Measurements from ENCODE around the gene CREB3L2.
"Not testable (repeated sequence)": the region's sequence is repeated elsewhere in the genome, so short reads cannot be mapped to it uniquely, and the experiment has no call there.

CREB3L2 gene

DNA sequence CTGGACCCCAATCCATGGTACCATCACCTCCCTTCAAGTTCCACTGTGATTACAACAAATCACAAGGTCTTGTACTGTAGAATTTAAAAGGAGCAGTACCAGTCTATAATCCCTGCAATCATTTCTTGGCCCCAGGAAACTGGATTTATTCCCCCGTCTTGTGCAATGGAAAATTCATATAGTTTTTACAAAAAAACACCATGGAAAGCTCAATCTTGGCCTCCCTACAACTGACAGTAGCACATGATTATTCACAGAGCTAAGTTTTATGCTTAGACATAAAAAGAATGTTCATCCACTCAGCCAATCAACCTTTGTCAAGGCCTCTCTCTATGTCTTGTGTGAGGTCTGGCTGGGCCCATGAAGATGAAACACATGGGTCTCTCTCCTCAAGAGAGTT lies 165.3 kb downstream of the CREB3L2 start:
- H3K27me3 ChIP-seq (ENCODE audit: control insufficient read depth in 1 of 2, insufficient read depth in 2 of 2, low read length in 2 of 2): peaks cover 0 to 1% of the 10 kb centered on the region in 2 donors

DNA sequence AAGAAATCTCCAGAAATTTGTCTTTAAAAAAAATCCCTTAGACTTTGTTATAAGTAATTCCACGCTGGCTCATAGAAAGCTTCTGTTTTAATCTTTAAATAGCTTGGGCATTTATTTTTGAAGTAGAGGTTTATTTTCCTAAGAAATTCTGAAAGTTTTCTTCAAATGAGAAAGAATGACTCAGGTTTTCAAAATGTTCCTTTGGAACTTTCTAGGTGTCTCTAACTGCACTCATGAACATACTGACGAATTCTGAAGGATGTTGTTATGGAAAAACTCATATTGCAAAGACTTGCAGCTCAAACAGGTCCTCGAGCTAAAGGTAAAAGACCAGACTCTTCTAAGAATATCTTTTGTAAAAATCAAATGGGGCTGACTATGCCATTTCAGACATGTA lies 165.8 kb downstream of the CREB3L2 start:
- Histone ChIP-seq H3K27me3 (ENCODE audit: control insufficient read depth in 1 of 2, insufficient read depth in 2 of 2, low read length in 2 of 2) (no peaks in the 10 kb centered on the region), H3K4me1 (ENCODE audit: control insufficient read depth in 1 of 2, insufficient read depth in 2 of 2, low read length in 2 of 2) (no peaks in the 10 kb centered on the region), H3K4me3 (ENCODE audit: low read depth in 1 of 2, low read length in 2 of 2) (no peak overlapping the region), H3K9me3 (ENCODE audit: control insufficient read depth in 1 of 2, low read length in 2 of 2) (peaks cover 10 to 11% of the 10 kb centered on the region in 2 donors), H3K9ac (ENCODE audit: low read depth in 1 of 2, low read length in 2 of 2) (no peak overlapping the region), H3K36me3 (ENCODE audit: control insufficient read depth in 1 of 2, insufficient read depth in 2 of 2, low read length in 2 of 2) (no peaks in the 10 kb centered on the region), H3K27ac (ENCODE audit: low read depth, low read length) (no peak overlapping the region)

More for the DNA sequence above, 165.3 kb downstream of the CREB3L2 start:
- H3K27ac ChIP-seq (ENCODE audit: low read depth, low read length): no peak overlapping the region
- no peaks in the 10 kb centered on the region for H3K4me1 ChIP-seq (ENCODE audit: control insufficient read depth in 1 of 2, insufficient read depth in 2 of 2, low read length in 2 of 2)
- no peak overlapping the region for H3K9ac ChIP-seq (ENCODE audit: low read depth in 1 of 2, low read length in 2 of 2)
- H3K4me3 ChIP-seq (ENCODE audit: low read depth in 1 of 2, low read length in 2 of 2): no peak overlapping the region
- no peaks in the 10 kb centered on the region for H3K36me3 ChIP-seq (ENCODE audit: control insufficient read depth in 1 of 2, insufficient read depth in 2 of 2, low read length in 2 of 2)
- peaks cover 10 to 11% of the 10 kb centered on the region in 2 donors for H3K9me3 ChIP-seq (ENCODE audit: control insufficient read depth in 1 of 2, low read length in 2 of 2)

DNA sequence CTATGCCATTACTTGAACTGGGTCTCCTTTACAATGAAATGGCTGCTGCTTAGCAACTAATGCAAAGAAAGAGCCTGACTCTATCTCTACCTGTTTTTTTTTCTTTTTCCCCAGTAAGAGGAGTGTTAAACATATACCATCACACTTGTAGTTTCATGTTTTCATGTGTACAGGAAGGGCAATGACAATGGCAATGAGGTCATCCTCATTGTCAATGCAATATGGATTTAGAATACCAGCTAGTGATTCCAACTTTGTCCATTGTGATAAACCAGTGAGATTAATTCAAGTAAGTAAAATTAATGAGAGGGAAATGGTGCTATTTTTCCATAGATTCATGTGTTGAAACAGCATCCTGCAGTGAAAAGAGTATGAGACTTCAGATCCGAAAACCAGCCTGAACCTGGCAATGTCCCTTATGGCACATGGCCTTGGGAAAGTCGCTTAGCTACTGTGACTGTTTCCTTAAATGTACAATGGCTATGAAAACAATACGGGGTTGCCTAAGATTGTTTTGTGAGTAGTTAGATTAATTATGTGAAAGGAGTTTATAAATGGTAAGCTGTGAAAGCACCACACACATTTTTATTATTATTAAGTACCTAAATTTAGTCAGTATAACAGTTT lies 166.3 kb downstream of the CREB3L2 start:
- H3K36me3 ChIP-seq (ENCODE audit: control insufficient read depth in 1 of 2, insufficient read depth in 2 of 2, low read length in 2 of 2): no peaks in the 10 kb centered on the region
- no peaks in the 10 kb centered on the region for H3K27me3 ChIP-seq (ENCODE audit: control insufficient read depth in 1 of 2, insufficient read depth in 2 of 2, low read length in 2 of 2)
- H3K4me1 ChIP-seq (ENCODE audit: control insufficient read depth in 1 of 2, insufficient read depth in 2 of 2, low read length in 2 of 2): no peaks in the 10 kb centered on the region
- H3K9me3 ChIP-seq (ENCODE audit: control insufficient read depth in 1 of 2, low read length in 2 of 2): peaks cover 10 to 11% of the 10 kb centered on the region in 2 donors
- no peak overlapping the region for H3K27ac ChIP-seq (ENCODE audit: low read depth, low read length)
- no peak overlapping the region for H3K9ac ChIP-seq (ENCODE audit: low read depth in 1 of 2, low read length in 2 of 2)
- H3K4me3 ChIP-seq (ENCODE audit: low read depth in 1 of 2, low read length in 2 of 2): no peak overlapping the region

DNA sequence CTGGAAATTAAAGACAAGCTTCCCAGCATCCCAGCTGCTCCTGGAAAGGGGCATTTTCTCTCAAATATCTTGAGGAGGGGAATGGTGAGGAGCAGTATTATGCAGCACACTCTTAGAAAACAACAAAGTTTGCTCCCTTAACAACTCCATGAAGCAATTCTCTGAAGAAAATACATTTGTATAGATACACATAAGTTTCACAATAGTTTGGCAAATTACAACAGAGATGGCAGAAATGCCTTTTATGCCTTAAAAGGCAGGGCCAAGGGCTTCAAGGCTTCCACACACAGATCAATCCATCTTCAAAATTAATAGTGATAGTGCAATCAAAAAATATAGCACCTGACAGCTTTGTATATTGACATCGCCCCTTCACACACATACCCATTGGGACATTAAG lies 167.3 kb downstream of the CREB3L2 start:
- Histone ChIP-seq H3K4me3 (ENCODE audit: low read depth in 1 of 2, low read length in 2 of 2) (no peak overlapping the region), H3K27me3 (ENCODE audit: control insufficient read depth in 1 of 2, insufficient read depth in 2 of 2, low read length in 2 of 2) (no peaks in the 10 kb centered on the region), H3K36me3 (ENCODE audit: control insufficient read depth in 1 of 2, insufficient read depth in 2 of 2, low read length in 2 of 2) (no peaks in the 10 kb centered on the region), H3K9me3 (ENCODE audit: control insufficient read depth in 1 of 2, low read length in 2 of 2) (peaks cover 10 to 11% of the 10 kb centered on the region in 2 donors), H3K4me1 (ENCODE audit: control insufficient read depth in 1 of 2, insufficient read depth in 2 of 2, low read length in 2 of 2) (no peaks in the 10 kb centered on the region), H3K27ac (ENCODE audit: low read depth, low read length) (no peak overlapping the region), H3K9ac (ENCODE audit: low read depth in 1 of 2, low read length in 2 of 2) (no peak overlapping the region)

DNA sequence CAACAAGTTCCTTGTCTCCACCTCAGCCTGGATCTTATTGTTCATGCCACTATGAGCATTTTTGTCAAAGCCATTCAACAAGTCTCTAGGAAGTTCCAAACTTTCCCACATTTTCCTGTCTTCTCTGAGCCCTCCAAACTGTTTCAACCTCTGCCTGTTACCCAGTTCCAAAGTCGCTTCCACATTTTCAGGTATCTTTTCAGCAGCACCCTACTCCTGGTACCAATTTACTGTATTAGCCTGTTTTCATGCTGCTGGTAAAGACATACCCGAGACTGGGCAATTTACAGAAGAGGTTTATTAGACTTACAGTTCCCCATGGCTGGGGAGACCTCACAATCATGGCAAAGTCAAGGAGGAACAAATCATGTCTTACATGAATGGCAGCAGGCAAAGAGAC lies 168.9 kb downstream of the CREB3L2 start:
- H3K9ac ChIP-seq (ENCODE audit: low read depth in 1 of 2, low read length in 2 of 2); H3K4me1 ChIP-seq (ENCODE audit: control insufficient read depth in 1 of 2, insufficient read depth in 2 of 2, low read length in 2 of 2); H3K36me3 ChIP-seq (ENCODE audit: control insufficient read depth in 1 of 2, insufficient read depth in 2 of 2, low read length in 2 of 2); H3K27me3 ChIP-seq (ENCODE audit: control insufficient read depth in 1 of 2, insufficient read depth in 2 of 2, low read length in 2 of 2); H3K4me3 ChIP-seq (ENCODE audit: low read depth in 1 of 2, low read length in 2 of 2); H3K27ac ChIP-seq (ENCODE audit: low read depth, low read length): not testable (repeated sequence)
- H3K9me3 ChIP-seq (ENCODE audit: control insufficient read depth in 1 of 2, low read length in 2 of 2): peaks cover 10 to 11% of the 10 kb centered on the region in 2 donors

DNA sequence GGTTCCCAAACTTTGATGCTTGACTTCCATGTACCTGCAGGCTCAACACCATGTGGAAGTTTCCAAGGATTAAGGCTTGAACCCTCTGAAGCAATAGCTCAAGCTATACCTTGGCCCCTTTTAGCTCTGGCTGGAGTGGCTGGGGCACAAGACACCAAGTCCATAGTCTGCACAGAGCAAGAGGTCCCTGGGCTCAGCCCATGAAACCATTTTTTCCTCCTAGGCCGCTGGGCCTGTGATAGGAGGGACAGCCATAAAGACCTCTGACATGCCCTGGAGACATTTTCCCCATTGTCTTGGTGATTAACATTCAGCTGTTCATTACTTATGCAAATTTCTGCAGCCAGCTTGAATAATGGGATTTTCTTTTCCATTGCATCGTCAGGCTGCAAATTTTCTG lies 169.5 kb downstream of the CREB3L2 start:
- H3K9me3 ChIP-seq (ENCODE audit: control insufficient read depth in 1 of 2, low read length in 2 of 2): peaks cover 10 to 11% of the 10 kb centered on the region in 2 donors
- H3K4me1 ChIP-seq (ENCODE audit: control insufficient read depth in 1 of 2, insufficient read depth in 2 of 2, low read length in 2 of 2): no peaks in the 10 kb centered on the region
- no peak overlapping the region for H3K4me3 ChIP-seq (ENCODE audit: low read depth in 1 of 2, low read length in 2 of 2)

DNA sequence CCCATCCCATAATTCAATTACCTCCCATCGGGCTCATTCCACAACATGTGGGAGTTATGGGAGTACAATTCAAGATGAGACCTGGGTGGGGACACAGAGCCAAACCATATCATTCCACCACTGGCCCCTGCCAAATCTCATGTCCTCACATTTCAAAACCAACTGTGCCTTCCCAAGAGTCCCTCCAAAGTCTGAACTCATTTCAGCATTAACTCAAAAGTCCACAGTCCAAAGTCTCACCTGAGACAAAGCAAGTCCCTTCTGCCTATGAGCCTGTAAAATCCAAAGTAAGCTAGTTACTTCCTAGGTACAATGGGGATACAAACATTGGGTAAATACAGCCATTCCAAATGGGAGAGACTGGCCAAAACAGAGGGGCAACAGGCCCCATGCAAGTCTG lies 170.3 kb downstream of the CREB3L2 start:
- not testable (repeated sequence) for H3K36me3 ChIP-seq (ENCODE audit: control insufficient read depth in 1 of 2, insufficient read depth in 2 of 2, low read length in 2 of 2); H3K27ac ChIP-seq (ENCODE audit: low read depth, low read length)

More for the DNA sequence above, 169.5 kb downstream of the CREB3L2 start:
- no peaks in the 10 kb centered on the region for H3K36me3 ChIP-seq (ENCODE audit: control insufficient read depth in 1 of 2, insufficient read depth in 2 of 2, low read length in 2 of 2)
- peaks cover 0 to 5% of the 10 kb centered on the region in 2 donors for H3K27me3 ChIP-seq (ENCODE audit: control insufficient read depth in 1 of 2, insufficient read depth in 2 of 2, low read length in 2 of 2)
- H3K9ac ChIP-seq (ENCODE audit: low read depth in 1 of 2, low read length in 2 of 2): no peak overlapping the region
- H3K27ac ChIP-seq (ENCODE audit: low read depth, low read length): no peak overlapping the region

DNA sequence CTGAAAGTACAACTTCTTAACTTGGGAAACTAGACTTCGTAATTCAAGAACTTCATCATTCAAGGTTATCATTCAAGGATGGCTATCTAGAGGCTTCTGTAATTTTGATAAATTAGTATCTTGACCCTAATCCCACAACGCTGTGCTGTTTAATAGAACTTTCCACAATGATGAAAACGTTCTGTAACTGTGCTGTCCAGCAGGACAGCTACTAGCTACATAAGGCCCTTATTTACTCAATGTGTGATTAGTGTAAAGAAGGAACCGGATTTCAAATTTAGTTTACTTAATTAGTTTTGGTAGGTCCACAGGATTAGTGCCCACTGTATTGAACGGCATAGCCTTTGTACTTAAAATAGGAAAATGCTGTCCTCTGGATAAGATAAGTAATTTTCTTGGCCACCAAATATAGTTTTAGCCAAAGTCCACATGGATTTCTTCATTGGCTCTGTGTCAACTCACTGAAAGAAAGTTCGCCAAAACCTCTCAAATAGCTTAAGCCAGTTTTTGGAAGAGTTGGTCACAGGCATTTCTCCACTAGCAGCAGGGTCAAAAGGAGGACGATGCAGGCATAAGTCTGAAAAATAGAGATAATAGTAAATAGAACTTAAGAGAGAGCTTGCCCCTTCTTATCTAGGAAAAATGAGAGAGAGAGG lies 172.4 kb downstream of the CREB3L2 start:
- Histone ChIP-seq H3K36me3 (ENCODE audit: control insufficient read depth in 1 of 2, insufficient read depth in 2 of 2, low read length in 2 of 2) (no peaks in the 10 kb centered on the region), H3K4me3 (ENCODE audit: low read depth in 1 of 2, low read length in 2 of 2) (no peak overlapping the region), H3K27me3 (ENCODE audit: control insufficient read depth in 1 of 2, insufficient read depth in 2 of 2, low read length in 2 of 2) (peaks cover 0 to 5% of the 10 kb centered on the region in 2 donors), H3K27ac (ENCODE audit: low read depth, low read length) (no peak overlapping the region), H3K4me1 (ENCODE audit: control insufficient read depth in 1 of 2, insufficient read depth in 2 of 2, low read length in 2 of 2) (no peaks in the 10 kb centered on the region), H3K9ac (ENCODE audit: low read depth in 1 of 2, low read length in 2 of 2) (no peak overlapping the region), H3K9me3 (ENCODE audit: control insufficient read depth in 1 of 2, low read length in 2 of 2) (peaks cover 10 to 11% of the 10 kb centered on the region in 2 donors)

More for the DNA sequence above, 170.3 kb downstream of the CREB3L2 start:
- H3K9me3 ChIP-seq (ENCODE audit: control insufficient read depth in 1 of 2, low read length in 2 of 2): peaks cover 10 to 11% of the 10 kb centered on the region in 2 donors
- not testable (repeated sequence) for H3K4me1 ChIP-seq (ENCODE audit: control insufficient read depth in 1 of 2, insufficient read depth in 2 of 2, low read length in 2 of 2); H3K4me3 ChIP-seq (ENCODE audit: low read depth in 1 of 2, low read length in 2 of 2); H3K9ac ChIP-seq (ENCODE audit: low read depth in 1 of 2, low read length in 2 of 2); H3K27me3 ChIP-seq (ENCODE audit: control insufficient read depth in 1 of 2, insufficient read depth in 2 of 2, low read length in 2 of 2)

DNA sequence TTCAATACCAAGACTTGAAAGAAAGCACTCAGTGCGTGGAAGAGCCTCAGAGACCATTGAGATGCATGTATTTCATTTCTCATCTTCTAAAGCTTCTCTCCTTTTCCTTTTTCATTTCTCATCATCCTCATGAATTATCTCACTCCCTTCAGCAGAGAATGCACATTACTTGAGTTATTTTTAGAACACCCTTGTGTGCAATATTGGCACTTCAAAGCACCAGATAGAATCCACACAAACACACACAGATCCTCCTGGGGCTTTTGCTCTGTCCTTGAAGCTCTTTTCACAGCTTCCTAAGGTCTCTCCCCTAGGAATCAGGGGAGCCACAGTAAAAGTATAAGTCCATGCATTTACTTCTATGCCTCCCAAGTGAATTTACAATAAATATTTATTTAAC lies 173.4 kb downstream of the CREB3L2 start:
- peaks cover 9 to 10% of the 10 kb centered on the region in 2 donors for H3K9me3 ChIP-seq (ENCODE audit: control insufficient read depth in 1 of 2, low read length in 2 of 2)
- no peak overlapping the region for H3K27ac ChIP-seq (ENCODE audit: low read depth, low read length)
- H3K4me1 ChIP-seq (ENCODE audit: control insufficient read depth in 1 of 2, insufficient read depth in 2 of 2, low read length in 2 of 2): no peaks in the 10 kb centered on the region
- H3K27me3 ChIP-seq (ENCODE audit: control insufficient read depth in 1 of 2, insufficient read depth in 2 of 2, low read length in 2 of 2): peaks cover 0 to 5% of the 10 kb centered on the region in 2 donors
- H3K9ac ChIP-seq (ENCODE audit: low read depth in 1 of 2, low read length in 2 of 2): no peak overlapping the region
- H3K4me3 ChIP-seq (ENCODE audit: low read depth in 1 of 2, low read length in 2 of 2): no peak overlapping the region
- H3K36me3 ChIP-seq (ENCODE audit: control insufficient read depth in 1 of 2, insufficient read depth in 2 of 2, low read length in 2 of 2): no peaks in the 10 kb centered on the region

DNA sequence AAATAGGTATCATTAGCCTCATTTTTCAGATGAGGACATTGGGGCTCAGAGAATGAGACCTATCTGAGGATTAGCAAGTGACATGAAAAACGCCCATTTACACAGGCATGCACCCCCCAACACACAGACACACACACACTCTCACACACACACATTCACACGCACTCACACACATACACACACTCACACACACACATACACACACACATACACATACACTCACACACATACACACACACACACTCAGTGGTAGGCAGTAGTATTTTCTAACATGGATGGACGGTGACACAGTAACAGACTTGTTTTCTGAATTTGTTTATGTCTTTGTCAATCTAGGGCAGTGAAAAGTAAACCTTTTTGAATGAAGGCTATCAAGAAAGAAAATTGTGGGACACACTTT lies 176.4 kb downstream of the CREB3L2 start:
- Histone ChIP-seq H3K36me3 (ENCODE audit: control insufficient read depth in 1 of 2, insufficient read depth in 2 of 2, low read length in 2 of 2) (no peaks in the 10 kb centered on the region), H3K27me3 (ENCODE audit: control insufficient read depth in 1 of 2, insufficient read depth in 2 of 2, low read length in 2 of 2) (peaks cover 0 to 5% of the 10 kb centered on the region in 2 donors), H3K9ac (ENCODE audit: low read depth in 1 of 2, low read length in 2 of 2) (no peak overlapping the region), H3K4me1 (ENCODE audit: control insufficient read depth in 1 of 2, insufficient read depth in 2 of 2, low read length in 2 of 2) (no peaks in the 10 kb centered on the region), H3K27ac (ENCODE audit: low read depth, low read length) (no peak overlapping the region), H3K9me3 (ENCODE audit: control insufficient read depth in 1 of 2, low read length in 2 of 2) (no peaks in the 10 kb centered on the region), H3K4me3 (ENCODE audit: low read depth in 1 of 2, low read length in 2 of 2) (no peak overlapping the region)

All from duodenal mucosa (tissue), 2 donors.